ENCODE measurements around the gene PFN1. TPM values are rescaled to one million over a fixed set of nuclear protein-coding genes. Genes with fewer than 3 reads are reported as not detected.
"Not testable (repeated sequence)": the region's sequence is repeated elsewhere in the genome, so short reads cannot be mapped to it uniquely, and the experiment has no call there.

The PFN1 gene
- total and polyA plus RNA-seq, 4 donors = 95.4 to 299 (median 244) TPM

DNA sequence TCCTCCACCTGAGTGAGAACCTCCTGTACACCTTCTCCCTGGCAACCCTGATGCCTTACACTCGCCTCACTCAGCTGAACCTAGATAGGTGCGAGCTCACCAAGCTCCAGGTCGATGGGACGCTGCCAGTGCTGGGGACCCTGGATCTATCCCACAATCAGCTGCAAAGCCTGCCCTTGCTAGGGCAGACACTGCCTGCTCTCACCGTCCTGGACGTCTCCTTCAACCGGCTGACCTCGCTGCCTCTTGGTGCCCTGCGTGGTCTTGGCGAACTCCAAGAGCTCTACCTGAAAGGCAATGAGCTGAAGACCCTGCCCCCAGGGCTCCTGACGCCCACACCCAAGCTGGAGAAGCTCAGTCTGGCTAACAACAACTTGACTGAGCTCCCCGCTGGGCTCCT is 15.6 kb downstream of the PFN1 start:
- no peak overlapping the region for H3K4me3 ChIP-seq (ENCODE audit: low read depth, low read length)
- H3K9me3 ChIP-seq (ENCODE audit: control insufficient read depth, insufficient read depth, low read length) = no peaks in the 10 kb centered on the region
- WGBS (ENCODE audit: insufficient coverage) = 91% methylated on average over 12 of the region's 12 CpGs
- DNase-seq (ENCODE audit: low read depth in 4 of 6, low spot score in 6 of 6) = no peak
- H3K27me3 ChIP-seq (ENCODE audit: control insufficient read depth, insufficient read depth, low read length) = no peaks in the 10 kb centered on the region
- peaks cover 32% of the 10 kb centered on the region for H3K36me3 ChIP-seq (ENCODE audit: control insufficient read depth, insufficient read depth, low read length)
- H3K27ac ChIP-seq (ENCODE audit: low read depth, low read length) = no peak overlapping the region
- H3K4me1 ChIP-seq (ENCODE audit: control insufficient read depth, insufficient read depth, low read length) = peaks cover 8% of the 10 kb centered on the region

DNA sequence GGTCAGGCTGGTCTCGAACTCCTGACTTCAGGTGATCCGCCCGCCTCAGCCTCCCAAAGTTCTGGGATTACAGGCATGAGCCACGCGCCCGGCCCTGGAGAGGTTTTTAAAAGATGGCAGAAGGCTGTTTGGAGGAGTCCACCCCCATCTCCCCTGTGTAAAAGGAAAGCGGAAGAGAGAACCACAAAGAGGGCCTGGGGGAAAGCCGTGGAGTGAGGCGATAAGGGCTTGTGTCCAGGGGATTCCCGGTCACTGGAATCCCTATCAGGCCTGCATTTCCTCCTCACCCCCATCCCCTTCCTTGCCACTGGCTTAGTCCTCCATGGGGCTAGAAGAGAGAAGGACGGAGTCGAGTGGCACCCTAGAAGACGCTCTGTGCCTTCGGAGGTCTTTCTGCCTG is 16.4 kb downstream of the PFN1 start, which contains the start of gene GP1BA:
Gene GP1BA (plus strand): TSS at position 315 of the 400 bp plus-strand sequence. CDS start 328 bp downstream, outside the sequence.
- Histone ChIP-seq H3K4me1 (ENCODE audit: control insufficient read depth, insufficient read depth, low read length) (peaks cover 8% of the 10 kb centered on the region), H3K9me3 (ENCODE audit: control insufficient read depth, insufficient read depth, low read length) (no peaks in the 10 kb centered on the region), H3K27ac (ENCODE audit: low read depth, low read length) (no peak within 1 kb of the TSS), H3K36me3 (ENCODE audit: control insufficient read depth, insufficient read depth, low read length) (peaks cover 24% of the 10 kb centered on the region), H3K4me3 (ENCODE audit: low read depth, low read length) (no peak within 1 kb of the TSS), H3K27me3 (ENCODE audit: control insufficient read depth, insufficient read depth, low read length) (no peaks in the 10 kb centered on the region)
- WGBS (ENCODE audit: insufficient coverage) = 85% methylated on average over 8 of the region's 14 CpGs
- no peak for DNase-seq (ENCODE audit: low read depth in 4 of 6, low spot score in 6 of 6)

DNA sequence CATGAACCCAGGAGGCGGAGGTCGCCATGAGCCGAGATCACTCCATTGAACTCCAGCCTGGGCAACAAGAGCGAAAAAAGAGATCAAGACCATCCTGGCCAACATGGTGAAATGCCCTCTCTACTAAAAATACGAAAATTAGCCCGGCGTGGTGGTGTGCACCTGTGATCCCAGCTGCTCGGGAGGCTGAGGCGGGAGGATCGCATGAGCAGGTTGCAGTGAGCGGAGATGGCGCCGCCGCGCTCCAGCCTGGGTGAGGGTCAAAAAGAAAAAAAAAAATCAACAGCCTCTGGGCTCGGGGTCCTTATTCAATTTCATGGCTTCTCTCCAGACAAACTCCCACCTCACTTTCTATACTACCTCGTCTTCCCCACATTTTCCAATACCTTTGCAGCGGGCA is 19.4 kb downstream of the PFN1 start:
- peaks cover 3% of the 10 kb centered on the region for H3K36me3 ChIP-seq (ENCODE audit: control insufficient read depth, insufficient read depth, low read length)
- no peak overlapping the region for H3K4me3 ChIP-seq (ENCODE audit: low read depth, low read length)
- WGBS (ENCODE audit: insufficient coverage) = 92% methylated on average over 17 of the region's 18 CpGs
- DNase-seq (ENCODE audit: low read depth in 4 of 6, low spot score in 6 of 6) = no peak
- H3K27ac ChIP-seq (ENCODE audit: low read depth, low read length) = no peak overlapping the region
- no peaks in the 10 kb centered on the region for H3K9me3 ChIP-seq (ENCODE audit: control insufficient read depth, insufficient read depth, low read length)
- no peaks in the 10 kb centered on the region for H3K27me3 ChIP-seq (ENCODE audit: control insufficient read depth, insufficient read depth, low read length)
- H3K4me1 ChIP-seq (ENCODE audit: control insufficient read depth, insufficient read depth, low read length) = peaks cover under 1% of the 10 kb centered on the region

DNA sequence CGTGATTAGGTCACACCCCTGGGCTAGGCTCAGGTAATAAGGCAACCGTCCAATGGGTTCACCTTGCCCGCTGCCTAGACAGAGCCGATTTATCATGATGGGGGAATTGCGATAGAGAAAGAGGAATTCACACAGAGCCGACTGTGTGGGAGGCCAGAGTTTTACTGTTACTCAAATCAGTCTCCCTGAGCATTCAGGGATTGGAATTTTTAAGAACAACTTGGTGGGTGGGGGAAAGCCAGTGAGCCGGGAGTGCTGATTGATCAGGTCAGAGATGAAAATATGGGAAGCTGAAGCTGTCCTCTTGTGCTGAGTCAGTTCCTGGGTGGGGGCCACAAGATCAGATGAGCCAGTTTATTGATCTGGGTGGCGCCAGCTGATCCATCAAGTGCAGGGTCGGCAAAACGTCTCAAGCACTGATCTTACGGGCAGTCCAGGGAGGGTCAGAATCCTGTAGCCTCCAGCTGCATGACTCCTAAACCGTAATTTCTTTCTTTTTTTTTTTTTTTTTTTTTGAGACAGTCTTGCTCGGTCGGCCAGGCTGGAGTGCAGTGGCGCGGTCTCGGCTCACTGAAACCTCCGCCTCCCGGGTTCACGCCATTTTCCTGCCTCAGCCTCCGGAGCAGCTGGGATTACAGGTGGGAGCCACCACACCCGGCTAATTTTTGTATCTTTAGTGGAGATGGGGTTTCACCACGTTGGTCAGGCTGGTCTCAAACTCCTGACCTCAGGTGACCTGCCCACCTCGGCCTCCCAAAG is 21.6 kb downstream of the PFN1 start:
- H3K27me3 ChIP-seq (ENCODE audit: control insufficient read depth, insufficient read depth, low read length); H3K4me3 ChIP-seq (ENCODE audit: low read depth, low read length); H3K9me3 ChIP-seq (ENCODE audit: control insufficient read depth, insufficient read depth, low read length); H3K36me3 ChIP-seq (ENCODE audit: control insufficient read depth, insufficient read depth, low read length); H3K4me1 ChIP-seq (ENCODE audit: control insufficient read depth, insufficient read depth, low read length); H3K27ac ChIP-seq (ENCODE audit: low read depth, low read length); DNase-seq (ENCODE audit: low read depth in 4 of 6, low spot score in 6 of 6): not testable (repeated sequence)
- WGBS (ENCODE audit: insufficient coverage) = 91% methylated on average over 22 of the region's 24 CpGs

DNA sequence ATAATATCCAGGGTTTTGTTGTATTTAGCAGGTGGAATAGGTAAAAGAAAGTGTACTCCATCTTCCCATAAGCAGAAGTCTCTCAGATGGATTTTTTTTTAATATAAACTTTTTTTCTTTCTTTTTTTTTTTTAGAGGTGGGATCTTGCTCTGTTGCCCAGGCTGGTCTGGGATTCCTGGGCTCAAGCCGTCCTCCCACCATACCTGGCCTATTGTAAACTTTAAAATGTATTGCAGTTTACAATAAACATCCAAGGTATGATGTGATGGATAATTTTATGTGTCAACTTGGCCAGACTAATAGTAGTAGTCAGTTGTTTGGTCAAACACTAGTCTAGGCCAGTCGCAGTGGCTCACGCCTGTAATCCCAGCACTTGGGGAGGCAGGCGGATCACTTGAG is 27.0 kb downstream of the PFN1 start:
- no peak overlapping the region for H3K27ac ChIP-seq (ENCODE audit: low read depth, low read length)
- no peaks in the 10 kb centered on the region for H3K27me3 ChIP-seq (ENCODE audit: control insufficient read depth, insufficient read depth, low read length)
- no CpG with 5 or more reads among the region's 4 CpGs for WGBS (ENCODE audit: insufficient coverage)
- H3K36me3 ChIP-seq (ENCODE audit: control insufficient read depth, insufficient read depth, low read length) = no peaks in the 10 kb centered on the region
- DNase-seq (ENCODE audit: low read depth in 4 of 6, low spot score in 6 of 6) = no peak
- H3K9me3 ChIP-seq (ENCODE audit: control insufficient read depth, insufficient read depth, low read length) = no peaks in the 10 kb centered on the region
- H3K4me3 ChIP-seq (ENCODE audit: low read depth, low read length) = no peak overlapping the region
- no peaks in the 10 kb centered on the region for H3K4me1 ChIP-seq (ENCODE audit: control insufficient read depth, insufficient read depth, low read length)

DNA sequence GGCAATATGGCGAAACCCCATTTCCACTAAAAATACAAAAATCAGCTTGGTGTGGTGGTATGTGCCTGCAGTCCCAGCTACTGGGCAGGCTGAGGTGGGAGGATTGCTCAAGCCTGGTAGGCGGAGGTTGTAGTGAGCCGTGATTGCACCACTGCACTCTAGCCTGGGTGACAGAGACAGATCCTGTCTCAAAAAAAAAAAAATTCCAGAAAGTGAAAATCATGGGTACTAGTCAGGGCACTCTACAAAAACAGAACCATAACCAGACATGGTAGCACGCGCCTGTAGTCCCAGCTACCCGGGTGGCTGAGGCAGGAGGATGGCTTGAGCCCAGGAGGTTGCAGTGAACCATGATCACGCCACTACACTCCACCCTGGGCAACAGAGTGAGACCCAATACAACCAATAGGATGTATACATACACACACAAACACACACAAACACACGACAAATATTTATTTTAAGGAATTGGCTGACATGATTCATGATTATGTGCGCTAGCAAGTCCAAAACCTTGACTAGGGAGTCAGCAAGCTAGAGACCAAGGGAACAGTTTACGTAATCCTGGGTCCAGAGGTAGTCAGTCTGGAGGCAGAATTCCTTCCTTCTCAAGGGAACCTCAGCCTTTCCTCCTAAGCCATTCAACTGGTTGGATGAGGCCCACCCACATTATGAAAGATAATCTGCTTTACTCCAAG is 27.8 kb downstream of the PFN1 start:
- H3K27ac ChIP-seq (ENCODE audit: low read depth, low read length) = no peak overlapping the region
- no peaks in the 10 kb centered on the region for H3K4me1 ChIP-seq (ENCODE audit: control insufficient read depth, insufficient read depth, low read length)
- WGBS (ENCODE audit: insufficient coverage) = 90% methylated on average over 2 of the region's 10 CpGs
- H3K9me3 ChIP-seq (ENCODE audit: control insufficient read depth, insufficient read depth, low read length) = no peaks in the 10 kb centered on the region
- DNase-seq (ENCODE audit: low read depth in 4 of 6, low spot score in 6 of 6) = no peak
- no peak overlapping the region for H3K4me3 ChIP-seq (ENCODE audit: low read depth, low read length)
- H3K36me3 ChIP-seq (ENCODE audit: control insufficient read depth, insufficient read depth, low read length) = no peaks in the 10 kb centered on the region
- no peaks in the 10 kb centered on the region for H3K27me3 ChIP-seq (ENCODE audit: control insufficient read depth, insufficient read depth, low read length)

DNA sequence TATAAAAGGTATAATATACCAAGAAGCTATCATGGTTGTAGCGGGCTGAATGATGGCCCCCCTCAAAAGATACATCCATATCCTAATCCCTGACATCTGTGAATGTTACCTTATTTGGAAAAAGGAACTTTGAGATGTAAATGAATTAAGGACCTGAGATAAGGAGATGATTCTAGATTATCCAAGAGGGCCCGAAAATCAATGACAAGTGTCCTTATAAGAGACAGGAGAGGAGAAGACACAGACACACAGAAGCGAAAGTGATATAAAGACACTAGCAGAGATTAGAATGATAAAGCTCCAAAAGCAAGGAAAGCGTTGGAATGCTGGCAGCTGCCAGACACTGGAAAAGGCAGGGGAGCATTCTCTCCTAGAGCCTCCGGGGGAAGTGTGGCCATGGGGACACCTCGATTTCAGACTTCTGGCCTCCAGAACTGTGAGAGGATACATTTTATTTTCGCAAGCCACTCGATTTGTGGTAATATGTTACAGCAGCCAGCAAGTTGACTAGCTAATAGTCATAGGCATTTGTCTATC is 28.8 kb downstream of the PFN1 start:
- WGBS (ENCODE audit: insufficient coverage) = 65% methylated on average over 4 of the region's 8 CpGs
- H3K27me3 ChIP-seq (ENCODE audit: control insufficient read depth, insufficient read depth, low read length) = no peaks in the 10 kb centered on the region
- no peak for DNase-seq (ENCODE audit: low read depth in 4 of 6, low spot score in 6 of 6)
- no peaks in the 10 kb centered on the region for H3K4me1 ChIP-seq (ENCODE audit: control insufficient read depth, insufficient read depth, low read length)
- H3K36me3 ChIP-seq (ENCODE audit: control insufficient read depth, insufficient read depth, low read length) = no peaks in the 10 kb centered on the region
- no peaks in the 10 kb centered on the region for H3K9me3 ChIP-seq (ENCODE audit: control insufficient read depth, insufficient read depth, low read length)
- no peak overlapping the region for H3K4me3 ChIP-seq (ENCODE audit: low read depth, low read length)
- no peak overlapping the region for H3K27ac ChIP-seq (ENCODE audit: low read depth, low read length)

DNA sequence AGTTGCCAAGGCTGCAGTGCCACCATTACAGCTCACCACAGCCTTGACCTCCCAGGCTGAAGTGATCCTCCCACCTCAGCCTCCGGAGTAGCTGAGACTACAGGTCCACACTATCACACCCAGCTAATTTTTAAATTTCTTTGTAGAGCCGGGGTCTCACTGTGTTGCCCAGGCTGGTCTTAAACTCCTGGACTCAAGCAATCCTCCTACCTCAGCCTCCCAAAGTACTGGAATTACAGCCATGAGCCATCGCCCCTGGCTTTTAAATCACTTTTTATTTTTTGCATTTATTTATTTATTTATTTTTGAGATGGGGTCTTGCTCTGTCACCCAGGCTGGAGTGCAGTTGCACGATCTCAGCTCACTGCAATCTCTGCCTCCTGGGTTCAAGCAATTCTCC is 33.8 kb downstream of the PFN1 start:
- H3K36me3 ChIP-seq (ENCODE audit: control insufficient read depth, insufficient read depth, low read length); H3K9me3 ChIP-seq (ENCODE audit: control insufficient read depth, insufficient read depth, low read length); H3K27me3 ChIP-seq (ENCODE audit: control insufficient read depth, insufficient read depth, low read length); H3K4me3 ChIP-seq (ENCODE audit: low read depth, low read length); H3K4me1 ChIP-seq (ENCODE audit: control insufficient read depth, insufficient read depth, low read length); DNase-seq (ENCODE audit: low read depth in 4 of 6, low spot score in 6 of 6); H3K27ac ChIP-seq (ENCODE audit: low read depth, low read length): not testable (repeated sequence)
- WGBS (ENCODE audit: insufficient coverage) = 97% methylated on average over 3 of the region's 4 CpGs

DNA sequence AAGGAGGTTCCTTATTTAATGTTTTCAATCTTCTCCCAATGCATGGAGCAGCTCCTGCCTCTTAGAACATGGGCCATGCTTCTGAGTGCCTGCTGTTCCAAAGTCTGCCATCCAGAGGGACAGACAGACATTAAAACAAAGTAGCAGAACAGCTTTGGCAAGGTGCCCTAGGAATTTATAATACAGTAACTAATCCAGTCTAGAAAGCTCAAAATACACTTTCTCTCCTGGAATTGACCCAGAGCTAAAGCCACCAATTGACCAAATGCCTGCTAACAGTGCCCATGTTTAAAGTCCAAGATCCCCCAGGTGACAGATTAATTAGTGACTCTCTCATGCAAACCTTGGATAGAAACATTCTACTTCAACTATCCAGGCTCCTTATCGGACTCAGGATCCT is 34.3 kb downstream of the PFN1 start:
- Histone ChIP-seq H3K4me3 (ENCODE audit: low read depth, low read length) (no peak overlapping the region), H3K27me3 (ENCODE audit: control insufficient read depth, insufficient read depth, low read length) (no peaks in the 10 kb centered on the region), H3K4me1 (ENCODE audit: control insufficient read depth, insufficient read depth, low read length) (peaks cover 8% of the 10 kb centered on the region), H3K27ac (ENCODE audit: low read depth, low read length) (no peak overlapping the region), H3K36me3 (ENCODE audit: control insufficient read depth, insufficient read depth, low read length) (no peaks in the 10 kb centered on the region), H3K9me3 (ENCODE audit: control insufficient read depth, insufficient read depth, low read length) (no peaks in the 10 kb centered on the region)
- WGBS (ENCODE audit: insufficient coverage) = no CpG with 5 or more reads among the region's 1 CpG
- DNase-seq (ENCODE audit: low read depth in 4 of 6, low spot score in 6 of 6) = no peak
